Aorta (tissue), 5 donors: Measurements from ENCODE around the gene DNAH8. TPM values are rescaled to one million over a fixed set of nuclear protein-coding genes. Genes with fewer than 3 reads are reported as not detected.

ENCODE experiments used
- ATAC-seq: fragments of 200-7000 bp; cut with Tn5 transposase; one replicate; pipeline ENCODE4 v1.9.1; 2022; ENCODE audit warnings: moderate library complexity; ENCODE audit not compliant: low FRiP score
- DNase-seq, 2 donors: peaks; one replicate each; pipeline ENCODE4 v3.0.0-alpha.2; 2020
- H3K27ac ChIP-seq, 2 donors: one replicate each; pipeline ENCODE4 v1.5.1; 2013; ENCODE audit warnings: low read length in 2 of 2, mild to moderate bottlenecking in 2 of 2, moderate library complexity in 2 of 2, control low read depth in 1 of 2, inconsistent platforms in 1 of 2, low read depth in 1 of 2
- H3K27me3 ChIP-seq, 2 donors: one replicate each; pipeline ENCODE4 v1.6.1; 2013; ENCODE audit warnings: control low read depth in 1 of 2, low read length in 1 of 2, mild to moderate bottlenecking in 1 of 2, moderate library complexity in 1 of 2; ENCODE audit not compliant: insufficient read depth in 2 of 2, control insufficient read depth in 1 of 2
- H3K36me3 ChIP-seq, 2 donors: one replicate each; pipeline ENCODE4 v1.6.1; 2013; ENCODE audit warnings: control low read depth in 1 of 2, low read length in 1 of 2, mild to moderate bottlenecking in 1 of 2; ENCODE audit not compliant: insufficient read depth in 2 of 2, control insufficient read depth in 1 of 2
- H3K4me1 ChIP-seq, 2 donors: one replicate each; pipeline ENCODE4 v1.6.1; 2013; ENCODE audit warnings: low read length in 2 of 2, control low read depth in 1 of 2, mild to moderate bottlenecking in 1 of 2, moderate library complexity in 1 of 2; ENCODE audit not compliant: insufficient read depth in 2 of 2, control insufficient read depth in 1 of 2
- H3K4me3 ChIP-seq, 2 donors: one replicate each; pipeline ENCODE4 v1.5.1; 2013; ENCODE audit warnings: low read length in 2 of 2, control low read depth in 1 of 2, mild to moderate bottlenecking in 1 of 2
- H3K9me3 ChIP-seq: one replicate; pipeline ENCODE4 v1.6.1; 2013; ENCODE audit warnings: mild to moderate bottlenecking, low read length; ENCODE audit not compliant: control insufficient read depth
- WGBS, 2 donors: extraction: QIAGEN DNeasy Blood & Tissue Kit; methylation state at CpG; one replicate each; pipeline ENCODE4 v1.1.7; 2013; 5-methylcytosine and 5-hydroxymethylcytosine counted together
- intact Hi-C, 2 donors: fragments of 100-400 bp; cut with DNase I; formaldehyde crosslinking; loops; one replicate each; pipeline versions ENCODE4 v1.14.2 to v1.15.0; 2022
- polyA plus RNA-seq, 2 donors: library from polyadenylated mRNA; stranded (reverse); fragments of 200-250 nt; gene quantifications; one replicate each; pipeline ENCODE4 v1.2.3, GENCODE V29; 2013
- total RNA-seq, 2 donors: library from RNA; stranded (reverse); fragmentation: NEBNext Ultra II Directional; extraction: Animal tissue kit (Norgen Biotek cat#: 25700); gene quantifications; one replicate each; pipeline ENCODE4 v1.2.1, GENCODE V29; 2021
- donor health status: healthy with polysubstance abuse.
- donor health status: Bipolar disorder and iron deficiency.
- donor health status: DM: no; HTN: no; CAD: no.
- donor health status: DM: no; HTN: no; CAD: no.
- donor health status: DM: yes; HTN: yes; CAD: no.

Gene DNAH8
- total and polyA plus RNA-seq, 4 donors, result under 0.01 to 0.03 (median 0.03) TPM; not detected in 1

GRCh38 chr6:38725414-38726183 is 10.5 kb downstream of the DNAH8 start:
- Histone ChIP-seq H3K27ac (no peak overlapping the region), H3K27me3 (peaks cover 0 to 4% of the 10 kb centered on the region in 2 donors), H3K36me3 (no peaks in the 10 kb centered on the region), H3K9me3 (no peaks in the 10 kb centered on the region), H3K4me3 (no peak overlapping the region), H3K4me1 (no peaks in the 10 kb centered on the region)
- 64 to 77% methylated on average over 4 of the region's 4 CpGs for WGBS, 2 donors
- DNase-seq (no peak), ATAC-seq (no peak)
- intact Hi-C loops, result no loop called here

- intact Hi-C loops, result no loop called here
- Histone ChIP-seq H3K27me3 (no peaks in the 10 kb centered on the region), H3K4me3 (no peak overlapping the region), H3K4me1 (no peaks in the 10 kb centered on the region), H3K9me3 (no peaks in the 10 kb centered on the region), H3K36me3 (no peaks in the 10 kb centered on the region), H3K27ac (no peak overlapping the region)
- 75 to 83% methylated on average over 1 of the region's 1 CpG for WGBS, 2 donors
- ATAC-seq, result no peak
- no peak for DNase-seq
These were observed 13.1 kb downstream of the DNAH8 start for GRCh38 chr6:38728203-38728602.

- H3K36me3 ChIP-seq, result no peaks in the 10 kb centered on the region
- H3K9me3 ChIP-seq, result no peaks in the 10 kb centered on the region
- no peak overlapping the region for H3K4me3 ChIP-seq
- H3K27ac ChIP-seq, result no peak overlapping the region
- WGBS, 2 donors, result 72 to 75% methylated on average over 4 of the region's 4 CpGs
- intact Hi-C loops, result no loop called here
- DNase-seq (no peak), ATAC-seq (no peak)
- H3K4me1 ChIP-seq, result no peaks in the 10 kb centered on the region
- no peaks in the 10 kb centered on the region for H3K27me3 ChIP-seq
These were observed 15.2 kb downstream of the DNAH8 start for GRCh38 chr6:38730140-38730862.

GRCh38 chr6:38736951-38737350 is 21.8 kb downstream of the DNAH8 start:
- no peak for ATAC-seq
- Histone ChIP-seq H3K36me3 (no peaks in the 10 kb centered on the region), H3K27ac (no peak overlapping the region), H3K9me3 (peaks cover 2% of the 10 kb centered on the region), H3K27me3 (no peaks in the 10 kb centered on the region), H3K4me1 (no peaks in the 10 kb centered on the region), H3K4me3 (no peak overlapping the region)
- intact Hi-C loops, result no loop called here
- no peak for DNase-seq
- WGBS, 2 donors, result 88 to 92% methylated on average over 3 of the region's 3 CpGs

- intact Hi-C loops, result no loop called here
- DNase-seq (no peak), ATAC-seq (no peak)
- no peak overlapping the region for H3K27ac ChIP-seq
- no peaks in the 10 kb centered on the region for H3K36me3 ChIP-seq
- peaks cover 2% of the 10 kb centered on the region for H3K9me3 ChIP-seq
- H3K4me1 ChIP-seq, result no peaks in the 10 kb centered on the region
- no peaks in the 10 kb centered on the region for H3K27me3 ChIP-seq
- no peak overlapping the region for H3K4me3 ChIP-seq
- WGBS, 2 donors, result 75 to 78% methylated on average over 3 of the region's 3 CpGs
These were observed 23.1 kb downstream of the DNAH8 start for GRCh38 chr6:38738261-38738660.

GRCh38 chr6:38739532-38739931 is 24.4 kb downstream of the DNAH8 start:
- ATAC-seq (no peak), DNase-seq (no peak)
- no peaks in the 10 kb centered on the region for H3K36me3 ChIP-seq
- no peak overlapping the region for H3K27ac ChIP-seq
- no peak overlapping the region for H3K4me3 ChIP-seq
- WGBS, 2 donors, result 44 to 47% methylated on average over 5 of the region's 5 CpGs
- no peaks in the 10 kb centered on the region for H3K4me1 ChIP-seq
- H3K9me3 ChIP-seq, result peaks cover 2% of the 10 kb centered on the region
- no peaks in the 10 kb centered on the region for H3K27me3 ChIP-seq
- intact Hi-C loops, result no loop called here

GRCh38 chr6:38749473-38749872 is 34.4 kb downstream of the DNAH8 start:
- no peaks in the 10 kb centered on the region for H3K27me3 ChIP-seq
- H3K4me1 ChIP-seq, result no peaks in the 10 kb centered on the region
- 98 to 100% methylated on average over 1 of the region's 1 CpG for WGBS, 2 donors
- DNase-seq (no peak), ATAC-seq (no peak)
- no peak overlapping the region for H3K27ac ChIP-seq
- H3K9me3 ChIP-seq, result no peaks in the 10 kb centered on the region
- no peaks in the 10 kb centered on the region for H3K36me3 ChIP-seq
- no peak overlapping the region for H3K4me3 ChIP-seq
- intact Hi-C loops, result no loop called here

- ATAC-seq (no peak), DNase-seq (no peak)
- H3K27me3 ChIP-seq, result no peaks in the 10 kb centered on the region
- no peaks in the 10 kb centered on the region for H3K36me3 ChIP-seq
- H3K9me3 ChIP-seq, result no peaks in the 10 kb centered on the region
- 58 to 60% methylated on average over 1 of the region's 1 CpG for WGBS, 2 donors
- H3K27ac ChIP-seq, result no peak overlapping the region
- intact Hi-C loops, result no loop called here
- H3K4me3 ChIP-seq, result no peak overlapping the region
- no peaks in the 10 kb centered on the region for H3K4me1 ChIP-seq
These were observed 36.0 kb downstream of the DNAH8 start for GRCh38 chr6:38750968-38751615.
